Loucy (cell line): Measurements from ENCODE around the gene CALN1.

Source experiments
- H2AFZ ChIP-seq: fragments of 200-600 bp; sonication (generic); 2 replicates; pipeline ENCODE4 v1.6.0; 2016; ENCODE audit warnings: antibody characterized with exemption, mild to moderate bottlenecking, low read length, moderate library complexity
- H3F3A ChIP-seq: fragments of 200-600 bp; 2 replicates; pipeline ENCODE4 v1.6.0; 2016; ENCODE audit warnings: antibody characterized with exemption, low read depth, mild to moderate bottlenecking
- H3K27me3 ChIP-seq: fragments of 200-600 bp; sonication (generic); 2 replicates; pipeline ENCODE4 v1.6.1; 2014; ENCODE audit warnings: low read length, mild to moderate bottlenecking; ENCODE audit not compliant: insufficient read depth, poor library complexity, severe bottlenecking
- H3K36me3 ChIP-seq: fragments of 200-600 bp; sonication (generic); 2 replicates; pipeline ENCODE4 v1.6.1; 2016; ENCODE audit warnings: low read length; ENCODE audit not compliant: insufficient read depth
- H3K4me1 ChIP-seq: fragments of 200-600 bp; sonication (generic); 2 replicates; pipeline ENCODE4 v1.5.1; 2014; ENCODE audit warnings: low read length, mild to moderate bottlenecking; ENCODE audit not compliant: insufficient read depth, poor library complexity, severe bottlenecking
- H3K4me2 ChIP-seq: fragments of 200-600 bp; sonication (generic); 2 replicates; pipeline ENCODE4 v1.6.0; 2014; ENCODE audit warnings: antibody characterized with exemption, low read length, low read depth, mild to moderate bottlenecking; ENCODE audit not compliant: poor library complexity, severe bottlenecking
- H3K4me3 ChIP-seq: fragments of 200-600 bp; sonication (generic); 2 replicates; pipeline ENCODE4 v1.5.1; 2014; ENCODE audit warnings: low read length, mild to moderate bottlenecking, mixed read lengths; ENCODE audit not compliant: poor library complexity, severe bottlenecking
- H3K79me2 ChIP-seq: fragments of 200-600 bp; sonication (generic); 2 replicates; pipeline ENCODE4 v1.6.1; 2014; ENCODE audit warnings: low read length; ENCODE audit not compliant: insufficient read depth
- H3K9ac ChIP-seq: fragments of 200-600 bp; sonication (generic); 2 replicates; pipeline ENCODE4 v1.6.0; 2014; ENCODE audit warnings: mild to moderate bottlenecking, low read depth, low read length, moderate library complexity; ENCODE audit not compliant: poor library complexity, severe bottlenecking
- H3K9me2 ChIP-seq: fragments of 200-600 bp; sonication (generic); replicated peaks from 2 replicates; pipeline ENCODE4 v1.6.1; 2016; ENCODE audit warnings: low read depth, low read length, mixed read lengths
- H3K9me3 ChIP-seq: fragments of 200-600 bp; sonication (generic); 2 replicates; pipeline ENCODE4 v1.6.1; 2014; ENCODE audit warnings: mild to moderate bottlenecking, antibody characterized with exemption, low read length, low read depth; ENCODE audit not compliant: insufficient read depth
- H4K20me1 ChIP-seq: fragments of 200-600 bp; sonication (generic); 2 replicates; pipeline ENCODE4 v1.6.0; 2014; ENCODE audit warnings: antibody characterized with exemption, low read length, mild to moderate bottlenecking; ENCODE audit not compliant: insufficient read depth, poor library complexity, severe bottlenecking
- CTCF ChIP-seq: fragments of 200-600 bp; sonication (generic); conservative IDR thresholded peaks from 2 replicates; pipeline ENCODE4 v1.5.1; 2014; ENCODE audit warnings: mild to moderate bottlenecking, antibody characterized with exemption, low read length
- EZH2phosphoT487 ChIP-seq: fragments of 200-600 bp; IDR thresholded peaks from 2 replicates; pipeline ENCODE4 v1.6.1; 2018; ENCODE audit warnings: antibody characterized with exemption, mild to moderate bottlenecking, moderate library complexity, borderline replicate concordance

Gene CALN1

GRCh38 chr7:71795410-71795809, 616.7 kb downstream of the CALN1 start:
- Histone ChIP-seq H3K4me3 (no peak overlapping the region), H3F3A (no peaks in the 10 kb centered on the region), H2AFZ (no peak overlapping the region), H3K27me3 (no peaks in the 10 kb centered on the region), H3K4me1 (no peaks in the 10 kb centered on the region), H3K79me2 (no peaks in the 10 kb centered on the region), H3K36me3 (no peaks in the 10 kb centered on the region), H3K9ac (no peak overlapping the region), H3K9me2 (no peaks in the 10 kb centered on the region), H3K4me2 (no peak overlapping the region), H4K20me1 (no peaks in the 10 kb centered on the region), H3K9me3 (peaks cover 10% of the 10 kb centered on the region; the same call in 1 of the 2 replicates)
- TF ChIP-seq CTCF (no peak), EZH2phosphoT487 (no peak)

GRCh38 chr7:71793251-71793650, 618.9 kb downstream of the CALN1 start:
- Histone ChIP-seq H3K27me3 (no peaks in the 10 kb centered on the region), H3K9me3 (peaks cover 8% of the 10 kb centered on the region; the same call in 1 of the 2 replicates), H3K79me2 (no peaks in the 10 kb centered on the region), H3K36me3 (no peaks in the 10 kb centered on the region), H3K4me1 (no peaks in the 10 kb centered on the region), H3F3A (no peaks in the 10 kb centered on the region), H3K4me3 (no peak overlapping the region), H2AFZ (no peak overlapping the region), H3K9me2 (no peaks in the 10 kb centered on the region), H3K4me2 (no peak overlapping the region), H4K20me1 (no peaks in the 10 kb centered on the region), H3K9ac (no peak overlapping the region)
- TF ChIP-seq CTCF (no peak), EZH2phosphoT487 (no peak)

GRCh38 chr7:71787513-71787912, 624.6 kb downstream of the CALN1 start:
- TF ChIP-seq CTCF (no peak), EZH2phosphoT487 (no peak)
- H2AFZ ChIP-seq = no peak overlapping the region
- H3K9me2 ChIP-seq = no peaks in the 10 kb centered on the region
- H3K9me3 ChIP-seq = peaks cover 11% of the 10 kb centered on the region; the same call in 1 of the 2 replicates
- H3K4me1 ChIP-seq = no peaks in the 10 kb centered on the region
- H3K4me3 ChIP-seq = no peak overlapping the region
- no peak overlapping the region for H3K9ac ChIP-seq
- no peaks in the 10 kb centered on the region for H3K79me2 ChIP-seq
- H3K4me2 ChIP-seq = no peak overlapping the region
- H3K27me3 ChIP-seq = no peaks in the 10 kb centered on the region
- no peaks in the 10 kb centered on the region for H4K20me1 ChIP-seq
- H3K36me3 ChIP-seq = no peaks in the 10 kb centered on the region
- no peaks in the 10 kb centered on the region for H3F3A ChIP-seq
